ENCODE measurements around the gene SPACA7.

SPACA7 gene

DNA sequence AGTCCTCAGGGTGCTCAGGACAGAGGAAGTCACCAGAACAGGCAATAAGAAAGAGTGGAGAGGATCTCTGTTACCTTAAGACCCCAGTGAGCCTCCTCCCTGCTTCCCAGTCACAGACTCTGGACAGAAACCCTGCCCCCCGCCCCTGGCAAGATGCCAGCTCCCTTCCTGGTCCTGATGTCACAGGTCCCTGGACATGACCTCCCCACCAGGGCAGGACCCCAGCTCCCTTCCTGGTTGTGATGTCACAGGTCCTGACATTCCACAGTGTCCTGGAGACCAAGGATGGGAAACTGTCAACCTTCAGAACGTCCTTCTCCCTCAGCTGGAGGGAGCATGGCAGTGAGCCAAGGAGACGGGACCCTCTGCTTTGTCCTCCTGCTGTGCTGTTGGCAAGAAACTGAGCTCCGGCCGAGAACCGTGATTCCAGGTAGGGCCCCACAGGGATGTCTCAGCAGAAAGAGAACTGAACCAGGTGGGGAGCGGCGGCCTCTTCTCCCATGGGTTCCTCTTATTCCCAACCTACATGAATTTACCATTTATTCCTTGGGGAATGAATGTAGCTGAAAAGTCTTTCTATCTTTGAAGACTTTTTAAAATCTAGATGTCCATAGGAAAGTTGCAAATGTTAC, at the start of gene SPACA7:
Gene SPACA7, plus strand, starts transcription at position 306 of the 632 bp plus-strand sequence. Its CDS starts 31 bp downstream, at position 337.
- no peak for DNase-seq

- DNase-seq, result no peak
These were observed 49.3 kb upstream of the SPACA7 start for GRCh38 chr13:112326821-112327370.

- no peak for DNase-seq
These were observed 47.2 kb upstream of the SPACA7 start for GRCh38 chr13:112328936-112329335.

- DNase-seq, result no peak
These were observed 46.8 kb upstream of the SPACA7 start for GRCh38 chr13:112329376-112329775.

DNA sequence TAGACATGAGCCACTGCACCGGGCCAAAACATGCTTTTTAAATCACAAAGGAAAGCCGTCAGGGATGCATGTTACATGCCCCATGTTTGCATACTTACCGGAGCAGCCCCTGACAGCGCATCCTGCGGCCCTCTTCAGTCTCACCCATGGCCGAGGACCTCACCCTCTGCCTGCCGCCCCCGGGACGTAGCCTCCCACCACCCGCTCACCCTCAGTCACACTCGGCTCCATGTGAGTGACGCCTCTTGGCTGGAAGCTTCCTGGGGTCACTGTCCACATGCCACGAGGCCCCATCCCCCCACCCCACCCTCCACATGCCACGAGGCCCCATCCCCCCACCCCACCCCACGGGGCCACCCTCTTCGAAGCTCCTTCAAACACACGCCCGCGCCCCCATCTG, 46.1 kb upstream of the SPACA7 start:
- DNase-seq, result no peak

- DNase-seq, result no peak
These were observed 45.4 kb upstream of the SPACA7 start for GRCh38 chr13:112330479-112331381.

DNA sequence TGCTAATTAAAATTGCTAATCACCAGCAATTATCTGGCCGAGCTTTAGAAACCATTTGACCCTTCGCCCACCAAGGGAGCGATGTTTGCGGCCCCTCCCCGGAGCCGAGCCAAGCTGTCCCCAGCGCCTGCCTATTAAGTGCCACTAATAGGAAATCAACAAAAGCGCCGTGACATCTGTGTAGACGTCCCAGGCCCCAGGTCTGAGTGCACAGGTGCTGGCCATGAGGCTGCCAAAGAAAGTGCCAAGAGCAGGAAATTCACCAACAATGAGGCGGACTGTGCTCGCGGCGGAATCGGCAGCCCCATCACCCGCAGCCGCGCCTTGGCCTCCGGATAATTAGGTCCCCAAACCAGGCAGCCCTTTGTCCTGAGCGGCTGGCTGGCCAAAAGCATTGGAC, 44.5 kb upstream of the SPACA7 start:
- peak; percentile 34 for DNase-seq

GRCh38 chr13:112332727-112333126, 43.4 kb upstream of the SPACA7 start:
- DNase-seq, result no peak

DNA sequence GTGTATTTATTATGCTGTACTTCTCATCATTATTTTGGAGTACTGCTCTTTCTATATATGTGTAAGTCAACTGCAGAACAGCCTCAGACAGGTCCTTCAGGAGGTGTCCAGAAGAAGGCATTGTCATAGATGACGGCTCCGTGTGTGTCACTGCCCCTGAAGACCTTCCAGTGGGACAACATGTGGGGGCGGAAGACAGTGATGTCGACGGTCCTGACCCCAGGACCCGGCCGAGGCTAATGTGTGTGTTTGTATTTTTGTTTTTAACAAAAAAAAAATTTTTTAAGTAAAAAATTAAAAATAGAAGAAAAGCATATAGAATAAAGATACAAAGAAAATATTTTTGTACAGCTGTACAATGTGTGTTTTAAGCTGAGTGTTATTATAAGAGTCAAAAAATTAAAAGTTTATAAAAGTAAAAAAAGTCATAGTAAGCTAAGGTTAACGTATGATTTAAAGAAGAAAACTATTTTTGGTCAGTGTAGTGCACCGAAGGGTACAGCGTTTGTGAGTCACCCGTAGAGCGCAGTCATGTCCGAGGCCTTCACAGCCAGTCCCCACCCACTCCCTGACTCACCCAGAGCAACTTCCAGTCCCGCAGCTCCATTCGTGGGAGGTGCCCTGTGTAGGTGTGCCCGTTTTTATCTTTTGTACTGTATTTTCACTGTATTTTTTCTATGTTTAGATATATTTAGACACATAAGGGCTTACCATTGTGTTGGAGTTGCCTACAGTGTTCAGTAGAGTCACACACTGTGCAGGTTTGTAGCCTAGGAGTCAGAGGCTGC, 42.2 kb upstream of the SPACA7 start:
- DNase-seq, result no peak

DNA sequence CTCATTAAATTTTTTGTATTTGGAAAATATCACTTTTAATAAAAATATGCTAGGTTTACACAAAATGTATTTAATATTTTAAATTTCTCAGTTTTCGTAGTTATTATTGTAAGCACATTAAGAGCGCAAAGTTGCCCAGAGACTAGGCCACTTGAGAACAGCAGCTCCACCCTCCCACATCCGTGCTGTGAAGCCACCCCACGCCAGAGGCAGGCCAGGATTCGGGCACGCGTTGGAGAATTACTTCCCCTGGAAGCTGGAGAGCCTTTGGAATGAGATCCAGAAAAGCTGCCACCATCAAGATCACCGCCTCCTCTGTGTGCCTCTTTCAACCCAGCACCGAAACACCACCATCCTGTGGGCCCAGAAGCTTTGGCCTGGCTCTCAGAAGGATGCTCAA, 41.0 kb upstream of the SPACA7 start:
- no peak for DNase-seq

DNA sequence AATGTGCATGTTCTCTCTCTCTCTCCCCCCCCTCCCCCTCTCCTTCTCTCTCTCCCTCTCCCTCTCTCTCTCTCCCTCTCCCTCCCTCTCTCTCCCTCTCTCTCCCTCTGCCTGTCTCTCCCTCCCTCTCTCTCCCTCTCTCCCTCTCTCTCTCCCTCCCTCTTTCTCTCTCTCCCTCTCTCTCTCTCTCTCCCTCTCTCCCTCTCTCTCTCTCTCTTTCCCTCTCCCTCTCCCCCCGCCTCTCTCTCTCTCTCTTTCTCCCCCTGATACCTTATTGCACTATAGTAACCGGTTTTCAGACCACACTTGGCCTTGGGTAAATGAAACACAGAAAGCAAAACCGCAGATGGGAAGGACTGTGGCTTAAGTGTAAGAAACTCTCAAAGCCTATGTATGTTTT, 34.7 kb upstream of the SPACA7 start:
- no peak for DNase-seq

- DNase-seq, result no peak
These were observed 34.0 kb upstream of the SPACA7 start for GRCh38 chr13:112341976-112342735.

DNA sequence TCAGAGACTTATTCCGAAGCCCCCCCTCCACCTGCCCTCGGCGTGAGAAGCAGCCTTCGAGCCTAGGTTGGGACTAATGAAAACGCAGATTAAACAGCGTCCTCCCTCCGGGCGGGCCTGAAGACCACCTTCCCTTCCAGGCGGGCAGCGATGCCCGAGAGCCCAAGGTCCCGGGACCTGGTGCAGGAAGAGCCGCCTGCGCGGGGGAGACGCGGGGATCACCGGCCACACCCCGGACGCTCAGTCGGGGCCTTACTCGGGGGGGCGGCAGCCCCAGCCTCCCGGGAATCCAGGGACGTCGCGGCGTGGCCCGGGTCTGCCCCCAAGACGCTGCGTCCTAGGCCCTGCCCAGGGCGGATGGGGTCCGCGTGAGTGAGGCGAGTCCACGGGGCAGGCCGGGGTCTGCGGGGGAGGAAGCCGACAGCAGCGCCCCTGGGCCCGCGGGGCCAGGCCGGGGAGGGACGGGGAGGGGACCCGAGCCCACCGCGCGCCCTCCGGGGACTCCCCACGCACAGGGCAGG, 33.3 kb upstream of the SPACA7 start:
- no peak for DNase-seq

- no peak for DNase-seq
These were observed 32.6 kb upstream of the SPACA7 start for GRCh38 chr13:112343591-112343990.

- no peak for DNase-seq
These were observed 30.4 kb upstream of the SPACA7 start for GRCh38 chr13:112345826-112346172.

DNA sequence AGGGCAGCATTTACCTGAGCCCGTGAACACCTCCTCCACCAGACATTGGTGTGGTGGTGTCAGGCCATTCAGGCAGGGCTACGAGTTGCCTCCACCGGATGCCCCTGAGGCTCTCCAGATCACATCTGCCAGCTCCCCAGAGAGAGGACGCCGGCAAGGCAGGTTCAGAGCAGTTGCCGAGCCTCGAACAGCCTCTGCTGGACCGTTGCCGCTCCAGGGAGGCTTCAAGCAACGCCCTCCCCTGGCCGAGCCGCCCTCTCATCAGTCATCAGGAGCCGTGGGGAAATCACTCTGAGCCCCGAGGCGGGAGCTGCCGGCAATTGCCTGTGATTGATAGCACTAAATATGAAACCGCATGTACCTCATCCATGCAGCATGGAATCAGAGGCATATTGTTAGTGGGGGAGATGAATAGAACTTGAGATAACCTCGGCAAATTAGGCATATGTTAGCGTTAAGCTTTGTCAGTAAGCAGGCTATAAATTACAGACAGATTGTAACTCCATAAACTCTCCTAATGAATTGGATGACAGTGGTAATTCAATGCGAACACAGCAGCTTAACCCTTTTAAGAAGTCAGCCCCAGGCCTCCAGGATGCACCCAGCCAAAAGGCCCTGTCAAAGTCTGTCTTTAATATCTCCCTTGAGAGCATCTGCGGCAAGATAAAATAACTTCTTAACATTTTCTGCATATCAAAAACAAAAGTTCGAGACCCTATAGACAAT, 29.8 kb upstream of the SPACA7 start:
- DNase-seq, result peak; percentile 29

- DNase-seq, result no peak
These were observed 29.3 kb upstream of the SPACA7 start for GRCh38 chr13:112346899-112347229.

DNA sequence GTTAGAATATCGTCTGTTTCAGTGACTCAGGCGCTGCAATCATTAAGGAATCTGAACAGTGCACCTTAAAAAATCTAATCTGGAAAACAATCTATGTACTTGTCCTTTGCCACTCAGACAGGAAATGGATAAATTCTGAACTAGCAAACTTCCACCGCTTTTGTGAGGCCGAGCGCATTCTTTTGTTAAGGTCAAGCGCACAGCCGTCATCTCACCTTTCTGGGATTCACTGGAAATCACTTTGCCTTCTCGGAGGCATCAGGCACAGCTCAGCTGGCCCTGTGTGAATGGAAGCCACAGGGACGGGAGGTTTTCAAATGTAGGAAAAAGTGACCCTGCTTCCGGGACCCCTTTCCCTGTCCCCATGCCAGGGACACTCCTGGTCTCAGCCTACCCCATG, 28.2 kb upstream of the SPACA7 start:
- no peak for DNase-seq

DNA sequence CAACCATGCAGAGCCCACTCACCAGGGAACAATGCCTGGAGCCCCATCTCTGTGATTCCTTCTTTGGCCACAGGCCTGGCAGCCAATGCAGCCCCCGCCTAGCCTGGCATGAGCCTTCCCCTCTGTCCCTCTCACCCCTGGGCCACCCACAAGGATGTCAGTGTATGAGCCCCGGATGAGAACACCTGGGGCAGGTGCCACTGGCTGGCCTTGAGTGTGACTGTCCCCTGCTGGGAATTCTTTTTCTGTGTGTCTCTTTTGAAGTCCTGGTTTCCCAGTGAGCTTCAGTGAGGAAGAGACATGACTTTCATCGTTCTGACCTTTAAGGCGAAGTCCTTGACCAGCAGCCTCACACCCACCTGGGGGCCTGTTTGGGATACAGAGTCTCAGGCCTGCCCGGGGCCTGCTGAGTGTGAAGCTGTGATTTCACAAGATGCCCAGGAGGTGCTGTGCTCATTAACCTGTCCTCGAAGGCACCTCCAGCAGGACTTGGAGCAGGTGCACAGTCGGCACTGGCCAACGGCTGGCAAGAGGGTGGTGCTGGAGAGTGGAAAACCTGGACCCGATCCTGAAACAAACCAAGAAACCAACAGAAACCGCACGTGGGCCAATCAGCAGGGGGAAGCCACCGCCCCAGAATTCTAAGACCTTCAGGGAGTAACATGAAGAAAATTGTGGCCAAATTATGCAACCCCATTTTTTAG, 27.4 kb upstream of the SPACA7 start:
- DNase-seq, result no peak

- DNase-seq, result no peak
These were observed 26.5 kb upstream of the SPACA7 start for GRCh38 chr13:112349681-112350080.

GRCh38 chr13:112350300-112350699, 25.9 kb upstream of the SPACA7 start:
- DNase-seq, result no peak
